Amniotic stem cell (primary cell): ENCODE measurements around the gene MISFA.
A peak's percentile ranks its signal among the peaks of the same experiment; 100 is the strongest.
"Not testable (repeated sequence)": the region's sequence is repeated elsewhere in the genome, so short reads cannot be mapped to it uniquely, and the experiment has no call there.

Source experiments
- DNase-seq: peaks from one replicate; lab custom pipeline; 2025; lab: John Stamatoyannopoulos, UW

Gene MISFA

DNA sequence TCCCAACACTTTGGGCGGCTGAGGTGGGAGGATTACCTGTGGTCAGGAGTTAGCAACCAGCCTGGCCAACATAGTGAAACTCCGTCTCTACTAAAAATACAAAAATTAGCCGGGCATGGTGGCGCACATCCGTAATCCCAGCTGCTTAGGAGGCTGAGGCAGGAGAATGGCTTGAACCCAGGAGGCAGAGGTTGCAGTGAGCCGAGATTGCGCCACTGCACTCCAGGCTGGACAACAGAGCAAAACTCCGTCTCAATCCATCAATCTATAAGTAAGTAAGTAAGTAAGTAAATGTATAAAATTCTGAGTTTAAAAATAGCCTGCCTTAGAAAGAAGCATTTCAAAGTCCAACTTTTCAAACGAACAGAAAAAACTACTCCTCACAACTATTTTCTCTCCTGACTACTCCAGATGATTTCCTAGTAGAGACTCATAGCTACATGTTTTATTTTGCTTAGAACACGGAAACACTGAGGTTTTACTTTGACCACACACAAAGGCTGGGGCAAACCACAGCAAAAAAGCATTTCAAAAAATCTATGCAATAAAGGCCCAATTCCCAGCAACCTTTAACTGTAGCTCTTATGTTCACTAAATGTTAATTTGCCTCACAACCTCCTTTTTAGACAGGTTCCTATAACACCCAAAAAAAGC is 18.2 kb downstream of the MISFA start:
- no peak for DNase-seq

DNA sequence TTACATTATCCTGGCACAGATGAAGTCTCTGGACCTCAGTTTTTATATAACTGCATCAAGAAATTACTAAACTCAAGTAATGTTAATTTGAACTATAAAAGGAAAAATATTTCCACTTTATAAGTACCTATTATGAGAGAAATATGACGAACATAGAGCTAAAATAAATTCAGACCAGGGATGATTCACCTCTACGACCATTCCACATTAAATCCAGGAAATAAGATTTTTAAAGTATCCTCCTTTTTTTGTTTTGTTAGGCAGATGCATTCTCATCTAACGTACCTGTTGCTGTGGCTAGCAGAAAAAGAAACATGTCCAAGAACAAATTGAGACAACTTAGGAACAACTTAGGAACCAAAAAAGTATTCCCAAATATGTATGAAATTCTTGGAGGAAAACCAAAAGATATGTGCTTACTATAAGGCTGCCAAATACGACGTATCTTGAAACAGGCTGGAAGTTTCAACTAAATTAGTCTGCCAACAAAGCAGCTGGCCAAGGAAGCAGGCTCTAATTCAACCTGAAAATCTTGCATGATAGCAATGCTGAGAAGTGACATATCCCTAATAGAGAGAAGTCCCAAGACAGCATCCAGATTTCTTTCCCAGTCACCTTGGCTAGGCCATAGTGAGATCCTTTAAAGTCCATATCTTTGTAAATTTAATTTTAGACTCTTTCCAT is 18.9 kb downstream of the MISFA start:
- DNase-seq: no peak

DNA sequence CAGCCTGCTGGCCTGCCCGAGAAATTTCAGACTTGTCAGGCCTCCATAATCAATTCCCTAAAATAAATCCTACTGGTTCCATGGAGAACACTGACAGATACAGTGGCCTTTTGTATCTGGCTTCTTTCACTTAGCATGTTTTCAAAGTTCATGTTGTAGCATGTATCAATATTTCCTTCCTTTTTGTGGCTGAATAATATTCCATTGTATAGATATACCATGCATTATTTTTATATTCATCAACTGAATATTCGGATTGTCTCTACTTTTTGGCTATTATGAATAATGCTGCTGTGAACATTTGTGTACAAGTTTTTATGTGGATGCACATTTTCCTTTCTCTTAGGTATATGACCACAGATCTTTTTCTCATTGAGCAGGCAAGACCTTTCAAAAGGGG is 24.1 kb downstream of the MISFA start:
- DNase-seq: no peak

DNA sequence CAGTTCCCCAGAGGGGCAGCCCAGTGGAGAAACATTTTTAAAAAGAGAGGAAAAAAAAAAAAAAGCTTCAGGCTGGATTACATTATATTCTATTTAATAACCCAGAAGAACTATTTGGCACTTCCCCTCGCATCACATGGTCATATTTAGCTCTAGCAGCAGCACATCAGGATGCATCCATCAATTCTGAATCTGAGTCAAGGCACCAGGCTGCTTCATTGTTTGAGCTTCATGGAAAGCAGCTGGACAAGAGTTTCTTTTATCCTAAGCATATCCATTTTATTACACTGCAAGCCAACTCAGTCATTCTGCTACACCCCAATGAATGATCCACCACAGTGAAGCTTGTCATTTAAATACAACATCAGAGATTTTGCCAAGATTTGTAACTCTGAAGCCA is 24.6 kb downstream of the MISFA start:
- DNase-seq: no peak

DNA sequence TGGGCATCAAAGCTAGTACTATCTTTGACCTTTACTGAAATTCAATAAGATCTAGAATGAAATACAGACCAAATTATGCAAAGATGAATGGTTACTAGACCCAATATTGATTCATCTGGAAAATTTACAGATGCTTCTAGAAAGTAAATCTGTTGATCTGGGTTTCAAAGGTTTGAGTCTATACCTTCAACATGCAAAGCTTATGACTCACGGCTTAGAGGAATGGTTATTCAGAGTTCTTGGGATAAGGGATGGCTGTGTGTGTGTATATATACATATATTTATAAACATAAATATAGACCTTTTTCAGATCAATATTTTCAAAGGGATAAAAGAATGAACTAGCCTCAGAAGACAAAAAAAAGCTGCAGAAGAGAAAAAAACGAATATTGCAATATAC is 33.3 kb downstream of the MISFA start:
- DNase-seq: no peak

DNA sequence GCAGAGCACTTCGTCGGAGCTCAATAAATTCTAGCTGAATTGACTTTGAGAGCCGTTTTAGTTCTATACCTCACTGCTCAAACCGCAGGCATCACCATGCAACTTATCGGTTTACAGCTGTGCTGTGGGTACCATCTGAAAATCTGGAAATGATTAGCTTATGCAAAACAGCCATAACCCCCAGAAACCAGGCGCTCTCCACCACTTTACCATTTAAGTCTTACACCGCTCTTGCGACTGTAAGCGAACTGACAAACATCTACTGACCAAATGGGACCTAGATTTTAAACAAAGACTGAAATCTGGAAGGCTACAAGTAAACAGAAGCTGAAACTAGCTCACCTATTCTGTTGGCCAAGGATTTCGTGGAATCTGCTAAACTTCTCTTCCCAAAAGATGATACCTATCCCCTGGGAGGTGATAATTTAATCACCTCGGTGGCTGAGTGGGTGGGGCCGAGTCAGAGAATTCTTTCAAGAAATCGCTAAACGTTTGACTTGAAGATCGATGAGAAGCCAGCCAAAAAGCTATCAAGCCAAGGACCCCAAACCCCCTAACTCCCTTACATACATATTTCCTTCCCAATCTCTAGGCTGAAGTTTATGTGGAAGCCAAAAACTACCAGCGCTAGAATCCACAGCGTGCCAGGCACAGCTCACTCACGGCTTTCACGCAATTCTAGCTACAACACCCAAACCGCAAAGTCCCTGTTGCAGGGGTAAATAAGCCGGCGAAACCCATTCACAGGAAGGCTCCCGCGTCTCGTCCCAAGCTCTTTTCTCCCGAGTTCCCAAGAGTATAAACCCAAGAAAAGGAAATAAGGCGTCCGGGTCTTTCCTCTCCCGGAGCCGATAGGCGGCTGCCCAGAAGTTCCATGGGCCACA is 33.9 kb downstream of the MISFA start:
- no peak for DNase-seq

DNA sequence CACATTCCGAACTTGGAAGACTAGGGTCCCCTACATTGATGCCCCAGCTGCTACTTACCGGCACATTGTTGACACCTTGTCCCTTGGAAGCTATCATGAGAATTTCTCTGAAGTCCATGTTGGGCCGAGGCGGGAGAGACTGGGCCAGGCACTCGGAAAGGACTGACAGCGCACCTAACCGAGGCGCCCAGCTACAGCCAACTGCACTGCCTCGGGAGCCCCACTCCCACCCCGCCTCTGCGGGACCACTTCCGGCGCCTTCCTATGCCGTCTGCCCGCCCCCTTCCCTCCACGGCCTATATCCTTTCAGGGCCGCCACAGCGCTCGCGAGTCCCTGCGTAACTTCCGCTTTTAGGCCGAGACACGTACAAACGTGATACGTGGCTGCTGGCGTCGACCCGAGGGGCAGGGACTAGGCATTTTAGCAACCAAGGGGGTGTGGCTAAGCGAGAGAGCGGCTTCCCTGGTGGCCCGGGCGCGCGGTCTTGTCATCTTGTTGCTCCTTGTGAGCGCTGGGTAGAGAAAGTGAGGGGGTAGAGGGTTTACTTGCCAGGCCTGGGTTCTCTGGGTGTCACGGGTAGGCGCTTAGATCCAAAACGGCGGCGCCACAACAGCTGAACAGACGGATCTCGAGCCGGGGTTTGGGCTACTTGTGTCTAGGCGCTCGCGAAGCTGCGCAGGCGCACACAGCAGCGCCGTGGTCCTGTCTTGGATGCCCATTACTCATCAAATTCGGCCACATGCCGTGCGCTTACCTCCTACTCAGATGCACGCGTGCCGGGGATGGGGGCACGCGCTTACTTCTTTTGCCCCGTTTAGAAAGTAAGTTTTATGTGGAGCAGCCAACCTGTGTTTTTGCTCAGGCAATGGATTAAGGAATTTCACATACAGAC is 34.8 kb downstream of the MISFA start, which contains the start of gene SPTY2D1:
SPTY2D1 (minus strand) TSS at position 203 of the 893 bp plus-strand sequence; CDS start at position 118, 85 bp downstream.
- DNase-seq: peak; percentile 99

DNA sequence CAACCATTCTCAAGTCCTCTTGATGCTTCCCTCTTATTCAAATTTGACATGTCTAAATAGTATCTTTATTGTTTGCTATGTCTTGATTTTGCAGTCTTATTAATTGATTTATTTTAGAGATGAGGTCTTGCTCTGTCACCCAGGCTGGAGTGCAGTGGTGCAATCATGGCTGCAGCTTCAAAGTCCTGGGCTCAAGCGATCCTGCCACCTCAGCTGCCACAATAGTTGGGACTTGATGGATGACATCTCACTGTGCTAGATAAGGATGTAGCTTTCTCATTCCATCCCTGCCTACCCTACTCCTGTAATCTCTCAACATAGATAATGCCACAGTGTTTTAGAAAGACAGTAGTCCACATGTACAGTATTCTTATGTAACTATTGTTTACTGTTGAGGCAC is 42.1 kb downstream of the MISFA start:
- DNase-seq: no peak

DNA sequence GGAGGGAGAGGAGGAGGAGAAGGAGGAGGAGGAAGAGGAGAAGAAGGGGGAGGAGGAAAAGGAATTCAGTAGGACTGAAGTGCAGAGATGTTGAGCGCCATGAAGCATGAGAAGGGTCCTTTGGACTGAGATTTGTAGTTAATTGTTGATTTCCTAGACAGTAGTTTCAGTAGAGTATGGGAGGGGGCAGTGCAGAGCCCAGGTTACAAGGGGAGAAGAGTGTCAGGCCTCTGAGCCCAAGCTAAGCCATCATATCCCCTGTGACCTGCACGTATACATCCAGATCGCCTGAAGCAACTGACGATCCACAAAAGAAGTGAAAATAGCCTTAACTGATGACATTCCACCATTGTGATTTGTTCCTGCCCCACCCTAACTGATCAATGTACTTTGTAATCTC is 43.4 kb downstream of the MISFA start:
- not testable (repeated sequence) for DNase-seq

DNA sequence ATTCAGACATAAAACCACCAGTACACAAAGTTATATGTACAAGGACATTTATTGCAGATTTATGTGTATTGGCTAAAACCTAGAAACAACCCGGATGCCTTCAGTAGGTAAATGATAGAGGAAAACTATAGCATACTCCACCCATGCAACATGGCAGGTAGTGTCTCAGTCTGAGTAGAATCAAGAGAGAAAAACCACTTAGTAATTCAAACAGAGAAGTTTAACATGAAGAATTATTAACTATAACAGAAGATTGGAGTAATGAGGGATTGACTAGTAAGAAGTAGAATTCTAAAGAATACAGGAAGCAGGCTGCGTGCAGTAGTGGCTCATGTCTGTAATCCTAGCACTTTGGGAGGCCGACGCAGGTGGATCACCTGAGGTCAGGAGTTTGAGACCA is 50.8 kb downstream of the MISFA start:
- no peak for DNase-seq

DNA sequence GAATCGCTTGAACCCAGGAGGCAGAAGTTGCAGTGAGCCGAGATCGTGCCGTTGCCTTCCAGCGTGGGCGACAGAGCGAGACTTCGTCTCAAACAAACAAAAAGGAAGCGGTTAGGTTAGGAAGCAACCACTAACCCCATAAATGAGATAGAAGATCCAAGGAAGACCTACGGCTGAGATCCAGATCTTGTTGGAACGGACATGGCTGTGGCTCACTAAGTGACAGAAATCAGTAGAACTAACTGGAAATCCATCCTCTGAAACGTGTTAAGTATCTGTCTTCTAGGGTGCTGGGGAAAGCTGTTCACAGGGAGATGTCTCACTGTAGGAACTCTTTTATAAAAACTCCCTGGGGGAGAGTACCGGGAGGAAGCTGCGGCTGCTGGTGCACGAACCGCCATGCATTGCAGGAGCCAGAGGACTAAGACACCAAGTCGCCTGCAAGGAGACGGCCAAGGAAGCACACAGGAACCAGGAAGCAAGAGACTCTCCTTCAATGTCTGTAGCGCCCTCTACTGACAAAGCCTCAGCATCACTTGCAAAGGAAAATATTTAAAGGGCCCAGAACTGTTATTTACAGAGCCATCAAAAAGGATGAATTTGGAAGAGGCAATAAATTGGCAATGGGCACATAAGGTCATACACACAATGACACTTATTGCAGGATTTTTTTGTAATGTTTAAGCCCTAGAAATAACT is 51.4 kb downstream of the MISFA start:
- DNase-seq: no peak
